GM18520 (cell line): ENCODE data around the gene VPS13D.
"Not testable (repeated sequence)": the region's sequence is repeated elsewhere in the genome, so short reads cannot be mapped to it uniquely, and the experiment has no call there.

ENCODE experiments used
- ATAC-seq: cut with Tn5 transposase; IDR thresholded peaks from one replicate; pipeline ENCODE4 v1.9.1; 2021; ENCODE audit not compliant: unreplicated experiment

Gene VPS13D

GRCh38 chr1:12444329-12444841 is 214.6 kb downstream of the VPS13D start:
- ATAC-seq = no peak

DNA sequence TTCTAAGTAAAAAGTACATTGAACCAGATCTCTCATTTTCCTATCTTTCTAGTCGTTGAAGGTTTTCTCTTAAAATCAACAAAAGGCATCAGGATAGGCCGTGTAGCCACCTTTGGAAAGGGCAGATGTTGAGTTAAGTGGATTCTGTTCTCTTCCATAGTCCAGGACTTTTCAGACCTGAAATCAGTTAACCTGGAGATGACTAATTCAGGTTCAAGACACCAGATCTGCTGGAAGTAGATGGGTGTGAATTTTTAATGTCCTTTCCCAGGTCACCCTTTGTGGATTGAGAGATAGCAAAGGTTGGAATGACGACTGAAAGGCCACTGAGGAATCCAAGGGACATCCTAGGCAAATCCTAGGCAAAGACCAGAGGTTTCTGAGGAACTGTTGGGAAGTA is 215.4 kb downstream of the VPS13D start:
- no peak for ATAC-seq

DNA sequence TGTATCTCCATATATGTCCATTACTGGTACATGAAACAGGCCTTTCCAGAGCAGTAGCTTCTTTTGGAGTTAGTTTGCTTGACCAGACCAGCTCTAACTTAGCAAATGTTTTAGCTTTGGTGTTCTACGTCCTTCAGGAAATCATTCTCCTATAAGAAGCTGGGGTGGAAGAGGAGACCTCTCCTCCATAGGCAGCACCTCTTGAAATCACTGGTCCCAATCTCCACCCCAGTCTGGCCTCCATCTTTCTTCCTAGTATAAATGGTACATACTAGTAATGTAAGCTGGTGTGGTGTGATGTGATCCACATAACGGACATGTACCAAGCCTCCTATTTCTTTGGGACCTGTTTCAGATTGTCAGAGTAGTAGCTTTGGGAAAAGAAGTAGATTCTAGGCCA is 216.8 kb downstream of the VPS13D start:
- no peak for ATAC-seq

- no peak for ATAC-seq
Measured at GRCh38 chr1:12447307-12447706, 217.5 kb downstream of the VPS13D start.

DNA sequence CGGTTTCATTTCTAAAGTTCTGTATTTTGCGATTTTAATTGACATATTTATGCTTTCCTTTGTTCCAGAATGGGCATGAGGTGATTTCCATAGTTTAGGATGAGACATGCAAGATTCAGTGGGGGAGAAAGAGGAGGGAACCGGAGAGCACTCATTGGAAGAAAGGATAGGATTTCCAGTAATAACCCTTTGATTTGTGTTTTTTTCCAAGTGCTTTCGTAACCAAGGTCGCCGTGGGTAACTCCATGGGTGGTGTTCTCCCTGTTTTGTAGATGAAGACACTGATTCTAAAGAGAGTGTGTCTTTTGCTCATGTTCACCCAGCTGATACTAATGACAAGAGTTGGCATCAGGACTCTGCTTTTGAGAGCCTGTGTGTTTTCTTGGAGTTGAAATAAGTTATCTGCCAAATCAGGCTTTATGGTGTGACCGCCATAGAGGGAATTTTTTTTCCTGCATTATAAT is 218.1 kb downstream of the VPS13D start:
- ATAC-seq = no peak

DNA sequence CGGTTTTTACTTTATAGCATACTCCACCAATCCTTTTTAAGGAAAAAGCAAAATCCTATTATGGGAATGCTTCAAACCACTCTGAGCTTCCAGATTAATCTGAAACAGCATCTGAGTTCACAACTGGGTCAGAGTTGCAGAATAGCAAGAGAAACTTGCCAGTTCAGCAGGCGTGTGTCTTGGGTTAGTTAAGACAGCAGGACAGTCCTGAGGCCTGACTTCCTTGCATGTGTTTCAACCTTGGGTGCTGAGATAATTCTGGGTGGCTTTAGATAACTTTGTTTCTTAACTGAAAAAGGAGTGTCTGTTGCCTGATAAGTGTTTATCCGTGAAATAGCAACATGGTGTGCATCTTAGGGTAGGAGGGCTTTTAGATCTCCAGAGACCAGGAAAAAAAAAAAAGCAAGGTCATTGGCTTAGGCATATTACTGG is 218.9 kb downstream of the VPS13D start:
- ATAC-seq = no peak

GRCh38 chr1:12450090-12450755 is 220.4 kb downstream of the VPS13D start:
- ATAC-seq = no peak

DNA sequence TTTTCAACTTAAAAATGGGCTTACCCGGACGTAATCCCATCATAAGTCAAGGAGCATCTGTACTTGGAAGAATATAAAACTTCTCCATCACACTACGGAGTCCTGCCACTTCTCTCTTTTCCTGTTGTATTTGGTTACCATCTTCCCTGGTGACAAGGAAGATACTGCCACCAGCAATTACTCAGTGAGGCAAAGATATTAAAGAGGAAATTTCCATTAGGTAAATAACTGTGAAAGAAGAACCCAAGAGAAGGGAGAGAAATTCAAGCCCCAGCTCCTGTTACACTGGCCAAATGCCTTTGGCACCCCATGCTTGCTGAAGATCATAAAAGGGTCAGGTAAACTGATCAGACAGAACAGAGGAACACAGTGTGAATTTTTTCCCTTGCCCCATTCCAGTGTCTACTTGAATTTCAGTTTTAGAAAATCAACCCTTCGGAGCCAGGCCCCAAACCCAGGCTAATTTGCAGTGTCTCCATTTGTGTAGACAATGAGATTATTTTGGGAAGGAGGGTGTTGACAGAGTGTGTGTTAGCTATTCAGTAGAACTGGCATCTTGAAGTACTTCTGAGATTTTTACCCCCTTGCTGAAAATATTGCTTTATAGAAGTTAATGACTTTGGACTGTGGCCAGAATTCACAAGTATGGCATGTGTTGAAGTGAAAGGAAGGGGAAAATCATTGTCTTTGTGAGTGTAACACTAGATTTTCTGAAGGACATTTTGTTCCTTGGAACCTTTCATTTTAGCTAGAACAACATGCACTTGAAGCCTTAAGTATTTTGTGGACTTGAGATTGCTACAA is 221.1 kb downstream of the VPS13D start:
- ATAC-seq = no peak

- ATAC-seq = no peak
Measured at GRCh38 chr1:12451560-12451900, 221.7 kb downstream of the VPS13D start.

DNA sequence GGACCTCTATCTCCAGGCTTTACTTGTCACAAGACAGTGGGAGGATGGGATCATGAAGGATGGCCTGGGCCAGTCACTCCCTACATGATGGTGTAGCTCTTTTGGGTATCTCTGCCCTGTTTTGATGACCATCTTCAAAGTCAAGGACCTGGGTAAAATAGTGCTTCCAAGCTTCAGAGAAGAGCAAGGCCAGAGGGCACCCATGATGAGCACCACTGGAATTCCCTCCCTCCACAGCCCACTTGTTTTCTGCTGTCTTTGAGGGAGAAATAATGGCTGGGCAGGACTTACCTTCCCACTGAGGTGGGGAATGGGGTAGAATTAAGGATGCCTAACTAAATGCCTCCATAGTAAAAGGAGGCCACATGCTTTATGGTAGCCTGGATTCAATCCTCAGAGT is 222.4 kb downstream of the VPS13D start:
- no peak for ATAC-seq

- ATAC-seq = no peak
Measured at GRCh38 chr1:12453400-12454343, 223.8 kb downstream of the VPS13D start.

GRCh38 chr1:12454406-12455391 is 224.9 kb downstream of the VPS13D start:
- ATAC-seq = no peak

- not testable (repeated sequence) for ATAC-seq
Measured at GRCh38 chr1:12456081-12456480, 226.3 kb downstream of the VPS13D start.

GRCh38 chr1:12456979-12457378 is 227.1 kb downstream of the VPS13D start:
- no peak for ATAC-seq

DNA sequence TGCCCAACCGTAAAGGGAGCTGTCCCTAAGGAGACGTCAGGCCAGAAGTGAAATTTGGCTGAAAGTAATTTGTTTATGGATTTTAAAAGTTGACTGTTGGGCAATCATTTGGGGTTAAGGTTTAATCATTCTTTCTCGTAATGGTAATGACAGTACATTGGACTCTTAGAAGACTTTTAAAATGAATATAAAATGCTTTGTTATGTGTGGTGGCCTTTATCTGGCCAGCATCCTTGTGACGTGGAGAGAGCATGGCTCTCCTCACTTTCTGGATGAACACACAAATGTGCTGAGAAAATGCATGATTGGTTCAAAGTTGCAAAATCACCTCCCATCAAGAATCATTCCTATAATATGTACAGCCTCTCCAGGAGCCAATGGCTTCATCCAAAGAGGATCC is 227.9 kb downstream of the VPS13D start:
- no peak for ATAC-seq

- no peak for ATAC-seq
Measured at GRCh38 chr1:12458571-12458970, 228.7 kb downstream of the VPS13D start.

GRCh38 chr1:12460121-12460520 is 230.3 kb downstream of the VPS13D start:
- ATAC-seq = no peak

DNA sequence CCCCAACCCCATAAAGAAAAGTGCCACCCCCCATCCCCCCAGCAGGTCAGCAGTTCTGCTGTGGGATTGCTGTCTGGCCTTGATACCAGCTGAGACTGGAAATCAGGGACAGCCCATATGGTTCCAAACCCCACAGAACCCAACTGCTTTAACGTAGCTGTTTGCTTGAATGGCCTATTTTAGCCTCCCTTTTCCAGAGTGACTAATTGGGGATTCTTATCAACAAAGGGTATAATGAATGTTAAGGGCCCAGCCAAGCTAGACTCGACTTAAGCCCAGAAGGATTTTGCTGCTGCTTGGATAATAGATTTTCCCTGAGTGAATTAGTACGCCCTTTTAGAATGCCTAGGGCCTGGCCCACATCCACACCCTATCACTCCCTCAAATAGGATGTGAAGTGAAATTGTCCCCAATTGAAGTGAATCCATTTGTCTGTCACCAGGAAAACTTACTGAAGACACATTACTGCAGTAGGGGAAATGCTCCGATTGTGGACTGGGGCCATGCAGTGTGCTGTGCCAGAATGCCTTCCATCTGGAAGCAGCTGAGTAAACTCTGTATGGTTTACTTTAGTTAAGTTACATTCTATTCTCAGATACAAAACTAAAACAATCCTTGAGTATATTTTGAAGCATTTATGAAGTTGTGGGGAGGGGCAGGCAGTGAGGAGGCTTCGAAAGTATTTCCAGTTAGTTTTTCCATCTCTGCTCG is 231.2 kb downstream of the VPS13D start:
- no peak for ATAC-seq

DNA sequence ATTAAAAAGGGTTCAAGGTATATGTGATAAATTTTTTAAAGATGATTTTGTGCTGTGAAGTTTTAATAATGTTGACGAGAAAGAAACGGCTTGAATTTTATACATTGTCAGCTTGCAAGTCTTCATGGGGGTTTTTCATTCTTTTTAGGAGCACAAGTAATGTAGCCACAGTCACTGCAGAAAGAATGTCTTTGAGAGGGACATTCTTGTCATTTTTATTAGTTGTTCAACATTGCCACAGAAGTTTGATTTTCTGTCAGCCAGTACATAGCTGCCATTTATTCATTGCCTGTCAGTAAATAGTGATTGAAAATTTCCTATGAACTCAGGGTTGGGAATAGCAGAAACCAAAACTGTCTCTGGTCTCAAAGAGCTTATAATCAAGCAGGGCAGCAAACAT is 231.9 kb downstream of the VPS13D start:
- no peak for ATAC-seq
